SU-DHL-6 (cell line): ENCODE measurements around the gene COL26A1.

Experiments
- H2AFZ ChIP-seq: fragments of 200-600 bp; sonication (generic); 2 replicates; pipeline ENCODE4 v1.6.1; 2014; ENCODE audit warnings: low read depth, mild to moderate bottlenecking, moderate library complexity, mixed read lengths, antibody characterized with exemption, low read length; ENCODE audit not compliant: severe bottlenecking
- H3F3A ChIP-seq: fragments of 200-600 bp; shearing (Covaris generic); 2 replicates; pipeline ENCODE4 v1.6.0; 2016; ENCODE audit warnings: antibody characterized with exemption, mild to moderate bottlenecking; ENCODE audit not compliant: insufficient read depth
- H3K27ac ChIP-seq: fragments of 200-600 bp; sonication (generic); 2 replicates; pipeline ENCODE4 v1.5.1; 2016; ENCODE audit warnings: low read depth, mild to moderate bottlenecking, low read length, moderate library complexity, mixed read lengths
- H3K27me3 ChIP-seq: fragments of 200-600 bp; sonication (generic), shearing (Covaris generic); 2 replicates; pipeline ENCODE4 v1.6.0; 2014; ENCODE audit warnings: mild to moderate bottlenecking, low read length
- H3K36me3 ChIP-seq: fragments of 200-600 bp; sonication (generic); 2 replicates; pipeline ENCODE4 v1.6.1; 2014; ENCODE audit warnings: mild to moderate bottlenecking, low read length, mixed read lengths
- H3K4me2 ChIP-seq: fragments of 300-600, 200-600 bp; shearing (Covaris generic), sonication (generic); 2 replicates; pipeline ENCODE4 v1.6.0; 2014; ENCODE audit warnings: low read length, low read depth, mild to moderate bottlenecking; ENCODE audit not compliant: poor library complexity, severe bottlenecking
- H3K4me3 ChIP-seq: fragments of 200-600 bp; sonication (generic); 2 replicates; pipeline ENCODE4 v1.5.1; 2014; ENCODE audit warnings: antibody characterized with exemption, low read length, mild to moderate bottlenecking, mixed read lengths; ENCODE audit not compliant: insufficient read depth, poor library complexity, severe bottlenecking
- H3K79me2 ChIP-seq: fragments of 200-600 bp; sonication (generic); 2 replicates; pipeline ENCODE4 v1.6.1; 2014; ENCODE audit warnings: mild to moderate bottlenecking, low read length, moderate library complexity; ENCODE audit not compliant: insufficient read depth
- H3K9ac ChIP-seq: fragments of 200-600 bp; sonication (generic); 2 replicates; pipeline ENCODE4 v1.7.0; 2014; ENCODE audit warnings: mild to moderate bottlenecking, low read length
- H3K9me2 ChIP-seq: fragments of 200-600 bp; sonication (generic); replicated peaks from 2 replicates; pipeline ENCODE4 v1.6.1; 2014; ENCODE audit warnings: low read length; ENCODE audit not compliant: insufficient read depth
- H3K9me3 ChIP-seq: fragments of 200-600 bp; sonication (generic); 2 replicates; pipeline ENCODE4 v1.6.1; 2014; ENCODE audit warnings: low read length, mixed read lengths; ENCODE audit not compliant: insufficient read depth
- H4K20me1 ChIP-seq: fragments of 200-600 bp; sonication (generic); 2 replicates; pipeline ENCODE4 v1.6.1; 2014; ENCODE audit warnings: low read depth, mild to moderate bottlenecking, antibody characterized with exemption, low read length, moderate library complexity, mixed read lengths
- CTCF ChIP-seq: fragments of 200-600 bp; sonication (generic); IDR thresholded peaks from one replicate; pipeline ENCODE4 v1.5.1; 2017; ENCODE audit warnings: antibody characterized with exemption, mild to moderate bottlenecking, low read length, moderate library complexity; ENCODE audit not compliant: insufficient read depth, poor library complexity, severe bottlenecking
- EZH2phosphoT487 ChIP-seq: fragments of 200-600 bp; sonication (generic), shearing (Covaris generic); conservative IDR thresholded peaks from 2 replicates; pipeline ENCODE4 v1.6.1; 2018; ENCODE audit warnings: mild to moderate bottlenecking, antibody characterized with exemption, low read length, moderate library complexity, mixed read lengths

The COL26A1 gene

GRCh38 chr7:101321491-101322401, 40.9 kb upstream of the COL26A1 start, which contains the start of gene IFT22:
Gene IFT22 (minus strand): TSS chr7:101321812. CDS start chr7:101321709, 103 bp downstream.
- peak within 1 kb of the TSS; percentile 59 for H3K4me2 ChIP-seq
- peak within 1 kb of the TSS; percentile 93 for H2AFZ ChIP-seq
- no peaks in the 10 kb centered on the region for H3K79me2 ChIP-seq
- no peaks in the 10 kb centered on the region for H4K20me1 ChIP-seq
- H3K9me3 ChIP-seq: no peaks in the 10 kb centered on the region
- no peaks in the 10 kb centered on the region for H3K27me3 ChIP-seq
- H3K27ac ChIP-seq: no peak within 1 kb of the TSS
- no peaks in the 10 kb centered on the region for H3F3A ChIP-seq
- TF ChIP-seq EZH2phosphoT487 (no peak), CTCF (no peak)
- no peaks in the 10 kb centered on the region for H3K9me2 ChIP-seq
- H3K9ac ChIP-seq: peak within 1 kb of the TSS; percentile 55
- peak within 1 kb of the TSS; percentile 64 for H3K4me3 ChIP-seq
- H3K36me3 ChIP-seq: no peaks in the 10 kb centered on the region

GRCh38 chr7:101328159-101328558, 34.5 kb upstream of the COL26A1 start:
- H3K4me2 ChIP-seq: no peak overlapping the region
- H3K9me3 ChIP-seq: no peaks in the 10 kb centered on the region
- TF ChIP-seq CTCF (no peak), EZH2phosphoT487 (no peak)
- no peak overlapping the region for H2AFZ ChIP-seq
- no peaks in the 10 kb centered on the region for H3F3A ChIP-seq
- no peak overlapping the region for H3K9ac ChIP-seq
- H3K36me3 ChIP-seq: no peaks in the 10 kb centered on the region
- no peaks in the 10 kb centered on the region for H3K79me2 ChIP-seq
- no peak overlapping the region for H3K27ac ChIP-seq
- no peaks in the 10 kb centered on the region for H4K20me1 ChIP-seq
- H3K27me3 ChIP-seq: no peaks in the 10 kb centered on the region
- H3K9me2 ChIP-seq: no peaks in the 10 kb centered on the region
- no peak overlapping the region for H3K4me3 ChIP-seq

GRCh38 chr7:101330011-101330484, 32.6 kb upstream of the COL26A1 start:
- H3K36me3 ChIP-seq: no peaks in the 10 kb centered on the region
- H2AFZ ChIP-seq: no peak overlapping the region

More at GRCh38 chr7:101330011-101330484, 32.6 kb upstream of the COL26A1 start:
- Histone ChIP-seq H3K4me2 (no peak overlapping the region), H3K27ac (no peak overlapping the region), H3K27me3 (no peaks in the 10 kb centered on the region), H3K79me2 (no peaks in the 10 kb centered on the region), H3K9me2 (no peaks in the 10 kb centered on the region), H4K20me1 (no peaks in the 10 kb centered on the region), H3K9me3 (no peaks in the 10 kb centered on the region), H3K9ac (no peak overlapping the region), H3K4me3 (no peak overlapping the region), H3F3A (no peaks in the 10 kb centered on the region)
- no peak for TF ChIP-seq EZH2phosphoT487
- no peak for TF ChIP-seq CTCF
